Stimulated activated naive CD8-positive, alpha-beta T cell treated with anti-CD3 and anti-CD28 coated beads, Interleukin-15, Interleukin-2, amounts not matched to agents 100 U/mL and 50 U/mL, for 24 hours (primary cell): ENCODE results near the gene ARHGEF10L.
"Not testable (repeated sequence)": the region's sequence is repeated elsewhere in the genome, so short reads cannot be mapped to it uniquely, and the experiment has no call there.

Experiments used
- ATAC-seq: fragments of 150-1000 bp; cut with Tn5 transposase; one replicate; pipeline ENCODE4 v1.10.0; 2021
- DNase-seq: peaks from one replicate; pipeline ENCODE4 v3.0.0; 2021

Gene ARHGEF10L

GRCh38 chr1:17612831-17613230, 73.3 kb downstream of the ARHGEF10L start:
- no peak for ATAC-seq
- no peak for DNase-seq

DNA sequence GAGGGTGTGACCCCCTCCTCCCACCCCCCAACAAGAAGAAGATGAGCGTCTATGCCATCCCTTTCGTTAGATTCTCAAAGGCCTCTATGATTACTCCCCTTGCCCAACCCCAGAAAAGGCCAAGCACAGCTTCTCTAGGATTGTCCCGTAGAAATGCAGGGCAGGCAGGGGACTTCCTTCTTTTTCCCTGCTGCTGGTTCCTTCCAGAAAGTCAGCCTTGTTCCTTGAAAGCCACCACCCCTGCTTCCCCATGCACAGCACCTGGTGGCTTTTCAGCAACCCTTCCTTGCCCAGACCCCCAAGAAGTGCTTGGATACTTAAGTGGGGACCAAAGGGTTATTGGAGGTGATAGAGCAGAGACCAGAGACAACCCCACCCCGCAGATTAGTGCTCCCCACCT, 75.1 kb downstream of the ARHGEF10L start:
- no peak for DNase-seq
- ATAC-seq: no peak

GRCh38 chr1:17615157-17615556, 75.7 kb downstream of the ARHGEF10L start:
- DNase-seq (no peak), ATAC-seq (no peak)

GRCh38 chr1:17615959-17616358, 76.5 kb downstream of the ARHGEF10L start:
- no peak for ATAC-seq
- no peak for DNase-seq

GRCh38 chr1:17616731-17617279, 77.3 kb downstream of the ARHGEF10L start:
- ATAC-seq: no peak
- DNase-seq: no peak

GRCh38 chr1:17617787-17618557, 78.5 kb downstream of the ARHGEF10L start:
- no peak for DNase-seq
- no peak for ATAC-seq

DNA sequence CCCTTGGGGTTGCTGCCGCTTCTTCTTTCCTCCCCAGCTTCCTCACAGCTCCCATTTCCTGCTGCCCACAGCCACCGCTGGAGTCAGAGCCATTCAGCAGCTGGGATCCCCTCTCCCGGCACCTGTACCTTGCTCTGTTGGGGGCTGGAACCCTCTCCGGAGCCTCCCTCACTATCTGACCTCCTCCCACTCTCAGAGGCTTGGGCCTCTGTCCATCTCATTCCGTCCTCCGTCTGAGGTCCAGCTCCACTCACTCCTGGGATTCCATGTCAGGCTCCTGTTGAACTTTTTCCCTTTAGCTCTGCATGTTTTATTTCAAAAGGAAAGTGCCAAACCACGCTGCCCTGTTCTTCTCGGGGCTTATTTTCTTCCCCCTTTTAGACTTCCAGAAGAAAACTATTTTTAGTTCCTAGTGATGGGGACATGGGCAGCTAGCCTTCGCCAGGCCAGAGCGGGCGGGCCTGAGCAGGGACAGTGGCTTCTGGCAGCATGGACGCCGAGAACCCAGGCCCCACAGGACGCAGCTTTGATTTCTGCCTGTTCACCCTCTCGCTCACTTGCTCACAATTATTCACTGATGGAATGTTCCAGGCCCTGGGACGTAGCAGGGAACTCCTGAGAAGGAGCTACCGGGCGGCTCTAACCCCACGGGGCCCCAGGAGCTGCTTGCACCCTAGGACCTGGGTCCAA, 79.2 kb downstream of the ARHGEF10L start:
- ATAC-seq: no peak
- DNase-seq: no peak

DNA sequence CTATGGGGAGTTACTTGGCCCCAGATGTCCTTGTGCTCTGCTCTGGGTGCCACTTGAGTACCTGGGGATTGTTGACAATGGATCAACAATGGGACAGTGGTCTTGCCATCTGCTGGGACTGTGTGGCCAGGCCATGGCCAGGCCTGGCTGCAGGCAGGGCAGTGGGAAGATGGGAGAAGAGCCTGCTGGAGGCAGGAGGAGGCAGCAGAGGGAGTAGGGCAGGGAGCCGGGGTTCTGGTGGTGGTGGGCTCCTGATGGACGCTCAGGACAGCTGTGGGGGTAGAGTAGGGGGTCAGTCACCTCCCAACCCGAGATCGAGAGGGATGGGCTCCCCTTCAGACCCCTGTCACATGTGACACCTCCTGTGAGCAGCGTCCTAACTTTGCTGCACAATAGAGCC, 81.0 kb downstream of the ARHGEF10L start:
- DNase-seq (no peak), ATAC-seq (no peak)

GRCh38 chr1:17621691-17622090, 82.2 kb downstream of the ARHGEF10L start:
- DNase-seq (no peak), ATAC-seq (no peak)

DNA sequence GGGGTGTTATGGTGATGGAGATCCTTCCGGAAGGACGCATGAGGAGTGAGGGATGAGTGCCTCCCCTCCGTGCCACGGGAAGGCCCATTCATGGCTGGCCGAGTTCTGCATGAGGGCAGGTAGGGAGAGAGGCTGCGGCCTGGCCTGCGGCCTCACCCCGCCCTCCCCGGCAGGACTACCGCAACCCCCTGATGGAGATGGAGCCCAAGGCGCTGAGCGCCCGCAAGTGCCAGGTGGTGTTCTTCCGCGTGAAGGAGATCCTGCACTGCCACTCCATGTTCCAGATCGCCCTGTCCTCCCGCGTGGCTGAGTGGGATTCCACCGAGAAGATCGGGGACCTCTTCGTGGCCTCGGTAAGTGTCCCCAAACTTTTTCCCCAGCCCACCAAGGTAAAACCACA, 83.3 kb downstream of the ARHGEF10L start:
- ATAC-seq (no peak), DNase-seq (no peak)

GRCh38 chr1:17624611-17625233, 85.2 kb downstream of the ARHGEF10L start:
- ATAC-seq (no peak), DNase-seq (no peak)

DNA sequence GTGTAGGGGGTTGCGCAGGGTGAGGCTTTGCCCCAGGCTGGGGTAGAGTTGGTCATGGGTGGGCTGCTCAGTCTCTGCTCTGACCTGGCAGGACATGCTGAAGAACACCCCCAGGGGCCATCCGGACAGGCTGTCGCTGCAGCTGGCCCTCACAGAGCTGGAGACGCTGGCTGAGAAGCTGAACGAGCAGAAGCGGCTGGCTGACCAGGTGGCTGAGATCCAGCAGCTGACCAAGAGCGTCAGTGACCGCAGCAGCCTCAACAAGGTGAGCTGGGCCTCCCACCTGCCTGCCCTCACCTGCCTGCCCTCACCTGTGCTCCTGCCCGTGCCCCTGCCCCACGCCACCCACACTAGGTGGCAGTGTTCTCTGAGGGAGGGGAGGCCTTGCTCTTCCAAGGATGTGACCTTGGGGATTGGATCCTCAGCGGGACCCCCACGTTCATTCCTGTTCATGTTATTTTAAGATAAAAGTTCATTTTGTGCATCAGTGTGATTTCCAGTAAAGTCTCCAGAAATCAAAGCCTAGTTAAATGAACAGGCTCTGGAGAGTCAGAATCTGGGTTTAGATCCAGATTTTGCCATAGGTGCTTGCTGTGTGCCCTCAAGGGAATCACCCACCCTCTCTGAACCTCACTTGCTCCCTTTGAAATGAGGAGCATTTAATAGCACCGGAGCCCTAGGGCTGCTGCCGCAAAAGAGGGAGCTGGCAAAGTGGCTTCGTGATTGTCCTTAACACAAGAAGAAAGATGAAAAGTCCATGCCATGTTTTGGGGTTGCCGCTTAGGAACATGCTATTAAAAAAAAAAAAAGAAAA, 87.9 kb downstream of the ARHGEF10L start:
- DNase-seq (no peak), ATAC-seq (no peak)

DNA sequence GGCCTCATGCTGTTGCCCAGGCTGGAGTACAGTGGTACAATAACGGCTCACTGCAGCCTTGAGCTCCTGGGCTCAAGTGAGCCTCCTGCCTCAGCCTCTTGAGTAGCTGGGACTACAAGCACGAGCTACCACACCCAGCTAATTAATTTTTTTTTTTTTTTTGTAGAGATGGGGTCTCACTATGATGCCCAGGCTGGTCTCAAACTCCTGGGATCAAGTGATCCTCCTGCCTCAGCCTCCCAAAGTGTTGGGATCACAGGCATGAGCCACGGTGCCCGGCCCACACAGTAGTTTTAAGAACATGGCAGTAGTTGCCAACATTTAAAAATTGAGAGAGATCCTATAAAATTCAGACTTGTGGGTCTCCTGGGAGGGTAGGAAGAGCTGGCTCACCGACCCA, 89.5 kb downstream of the ARHGEF10L start:
- ATAC-seq, DNase-seq: not testable (repeated sequence)

GRCh38 chr1:17629460-17629859, 90.0 kb downstream of the ARHGEF10L start:
- DNase-seq (no peak), ATAC-seq (no peak)

GRCh38 chr1:17630048-17630830, 90.7 kb downstream of the ARHGEF10L start:
- DNase-seq (no peak), ATAC-seq (no peak)

DNA sequence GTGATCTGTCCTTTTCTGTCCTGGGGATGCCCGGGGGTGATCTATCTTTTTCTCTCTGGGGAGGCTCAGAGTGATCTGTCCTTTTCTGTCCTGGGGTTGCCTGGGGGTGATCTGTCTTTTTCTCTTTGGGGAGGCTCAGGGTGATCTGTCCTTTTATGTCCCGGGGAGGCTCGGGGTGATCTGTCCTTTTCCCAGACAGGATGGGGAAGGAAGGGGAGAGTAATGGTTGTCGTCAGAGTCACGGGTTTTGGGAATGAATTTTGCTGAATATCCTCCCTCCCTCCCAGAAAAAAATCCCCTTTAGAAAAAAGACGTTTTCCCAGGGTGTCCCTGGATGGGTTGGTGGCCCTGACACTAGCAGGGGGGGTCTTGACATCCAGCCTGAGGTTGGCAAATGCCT, 91.5 kb downstream of the ARHGEF10L start:
- ATAC-seq (no peak), DNase-seq (no peak)

DNA sequence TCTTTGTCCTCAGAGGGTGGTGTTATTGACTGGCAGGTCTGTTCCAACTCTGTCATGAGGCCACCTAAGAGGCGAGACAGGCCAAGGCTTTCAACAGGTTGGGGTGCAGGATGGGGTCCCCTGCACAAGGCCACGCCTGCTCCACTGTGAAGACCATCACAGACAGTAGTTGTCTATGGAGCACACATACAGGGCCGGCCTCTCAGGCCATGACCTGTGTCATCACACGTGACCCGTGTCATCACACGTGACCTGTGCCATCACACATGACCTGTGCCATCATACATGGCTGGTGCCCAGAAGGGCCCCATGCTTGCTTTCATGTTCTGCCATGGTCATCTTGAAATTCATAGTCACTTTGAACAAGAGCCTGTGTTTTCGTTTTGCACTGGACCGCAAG, 91.9 kb downstream of the ARHGEF10L start:
- ATAC-seq: no peak
- no peak for DNase-seq

DNA sequence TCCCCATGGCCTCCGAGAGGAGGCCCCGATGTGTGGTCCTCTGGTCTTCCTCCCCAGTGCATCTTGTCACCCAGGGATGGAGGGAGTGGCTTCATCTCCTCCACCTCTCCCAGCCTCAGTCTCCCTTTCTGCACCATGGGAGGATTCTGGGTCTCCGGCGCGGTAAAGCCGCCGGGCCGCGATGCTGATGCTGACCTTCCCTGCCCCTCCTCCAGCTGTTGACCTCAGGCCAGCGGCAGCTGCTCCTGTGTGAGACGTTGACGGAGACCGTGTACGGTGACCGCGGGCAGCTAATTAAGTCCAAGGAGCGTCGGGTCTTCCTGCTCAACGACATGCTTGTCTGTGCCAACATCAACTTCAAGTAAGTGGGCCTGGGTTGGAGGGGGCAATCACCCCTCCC, 92.6 kb downstream of the ARHGEF10L start:
- DNase-seq (no peak), ATAC-seq (no peak)

GRCh38 chr1:17632541-17633184, 93.2 kb downstream of the ARHGEF10L start:
- ATAC-seq: no peak
- no peak for DNase-seq

DNA sequence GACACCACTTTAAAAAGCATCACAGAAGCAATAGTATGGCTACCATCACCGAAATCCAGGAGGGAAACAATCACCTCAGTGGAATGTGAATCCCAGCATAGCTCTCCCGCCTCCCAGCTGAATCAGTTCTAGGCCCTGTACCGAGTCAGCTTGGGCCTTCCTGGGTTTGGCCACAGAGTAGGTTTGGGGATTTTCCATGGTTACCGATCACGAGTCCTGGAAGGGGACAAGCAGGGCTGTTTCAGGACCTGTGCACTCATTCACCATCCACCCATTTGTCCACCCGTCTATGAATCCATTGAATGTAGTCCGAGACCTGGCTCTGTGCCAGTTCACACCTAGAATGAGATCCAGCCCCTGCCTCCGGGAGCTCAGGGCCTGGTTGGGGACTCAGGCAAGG, 94.2 kb downstream of the ARHGEF10L start:
- ATAC-seq (no peak), DNase-seq (no peak)

GRCh38 chr1:17635276-17635675, 95.8 kb downstream of the ARHGEF10L start:
- DNase-seq: no peak
- ATAC-seq: no peak
